Glomerular endothelial cell (primary cell): ENCODE results near the gene TH. TPM values are rescaled to one million over a fixed set of nuclear protein-coding genes. Genes with fewer than 3 reads are reported as not detected.
"Not testable (repeated sequence)": the region's sequence is repeated elsewhere in the genome, so short reads cannot be mapped to it uniquely, and the experiment has no call there.

Experiments
- DNase-seq: peaks from one replicate; pipeline ENCODE4 v3.0.0-alpha.2; 2011; ENCODE audit warnings: low read depth, low spot score; ENCODE audit errors: extremely low read depth
- total RNA-seq: library from RNA; depleted of rRNA; stranded (reverse); fragments of >200 nt; gene quantifications from 2 replicates; pipeline ENCODE4 v1.2.3, GENCODE V29; 2015

The TH gene
- total RNA-seq, 1 donor from 2014 or later, result 0.23 TPM

- no peak for DNase-seq
These were observed 25.6 kb upstream of the TH start for GRCh38 chr11:2196970-2197770.

- DNase-seq, result no peak
These were observed 24.1 kb upstream of the TH start for GRCh38 chr11:2195756-2196088.

- no peak for DNase-seq
These were observed 23.5 kb upstream of the TH start for GRCh38 chr11:2194877-2195755.

GRCh38 chr11:2193888-2194595, 22.4 kb upstream of the TH start:
- not testable (repeated sequence) for DNase-seq

- DNase-seq, result no peak
These were observed 21.7 kb upstream of the TH start for GRCh38 chr11:2193099-2193887.

- DNase-seq, result no peak
These were observed 20.8 kb upstream of the TH start for GRCh38 chr11:2192435-2192834.

GRCh38 chr11:2191883-2192282, 20.3 kb upstream of the TH start:
- DNase-seq, result no peak

- DNase-seq, result no peak
These were observed 19.2 kb upstream of the TH start for GRCh38 chr11:2190657-2191471.

GRCh38 chr11:2189938-2190656, 18.5 kb upstream of the TH start:
- DNase-seq, result no peak

GRCh38 chr11:2188745-2189144, 17.1 kb upstream of the TH start:
- no peak for DNase-seq

- DNase-seq, result no peak
These were observed 15.7 kb upstream of the TH start for GRCh38 chr11:2187280-2187707.

- DNase-seq, result no peak
These were observed 15.2 kb upstream of the TH start for GRCh38 chr11:2186669-2187279.

- no peak for DNase-seq
These were observed 13.9 kb upstream of the TH start for GRCh38 chr11:2185324-2186085.

GRCh38 chr11:2182692-2183474, 11.3 kb upstream of the TH start:
- no peak for DNase-seq

- DNase-seq, result no peak
These were observed 10.5 kb upstream of the TH start for GRCh38 chr11:2182075-2182474.

- no peak for DNase-seq
These were observed 9.3 kb upstream of the TH start for GRCh38 chr11:2180789-2181370.

- DNase-seq, result no peak
These were observed 8.7 kb upstream of the TH start for GRCh38 chr11:2180347-2180746.
